Myocyte (in vitro differentiated cells): ENCODE measurements around the gene MRPS34. TPM values are rescaled to one million over a fixed set of nuclear protein-coding genes. Genes with fewer than 3 reads are reported as not detected.

Source experiments
- DNase-seq: peaks from one replicate; pipeline ENCODE4 v3.0.0-alpha.2; 2012; ENCODE audit warnings: low read depth
- microRNA-seq: library from miRNA; unstranded; fragments of <30 nt; microRNA quantifications from one replicate; pipeline ENCODE4, GENCODE V29; 2016
- total RNA-seq: library from RNA; depleted of rRNA; stranded (reverse); fragments of >200 nt; gene quantifications from 2 replicates; pipeline ENCODE4 v1.2.3, GENCODE V29; 2014

The MRPS34 gene
- total RNA-seq, 1 donor from 2014 or later, result 152 TPM

- no peak for DNase-seq
These were observed 41.3 kb downstream of the MRPS34 start for GRCh38 chr16:1731603-1732002.

DNA sequence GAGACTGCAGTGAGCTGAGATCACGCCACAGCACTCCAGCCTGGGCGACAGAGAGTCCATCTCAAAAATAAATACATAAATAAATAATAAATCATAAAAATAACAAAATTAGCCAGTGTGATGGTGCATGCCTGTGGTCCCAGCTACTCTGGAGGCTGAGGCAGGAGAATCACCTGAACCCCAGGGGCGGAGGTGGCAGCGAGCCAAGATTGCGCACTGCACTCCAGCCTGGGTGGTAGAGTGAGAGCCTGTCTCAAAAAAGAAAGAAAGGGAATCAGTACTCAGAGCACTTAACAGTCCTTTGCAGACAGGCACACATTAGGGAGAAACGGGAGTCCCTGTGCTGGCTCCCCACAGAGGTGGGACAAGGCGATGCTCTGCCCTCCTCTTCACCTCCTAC, 41.9 kb downstream of the MRPS34 start:
- DNase-seq, result no peak

- no peak for DNase-seq
These were observed 43.5 kb downstream of the MRPS34 start for GRCh38 chr16:1729445-1729844.

- no peak for DNase-seq
These were observed 43.9 kb downstream of the MRPS34 start for GRCh38 chr16:1729026-1729425.

DNA sequence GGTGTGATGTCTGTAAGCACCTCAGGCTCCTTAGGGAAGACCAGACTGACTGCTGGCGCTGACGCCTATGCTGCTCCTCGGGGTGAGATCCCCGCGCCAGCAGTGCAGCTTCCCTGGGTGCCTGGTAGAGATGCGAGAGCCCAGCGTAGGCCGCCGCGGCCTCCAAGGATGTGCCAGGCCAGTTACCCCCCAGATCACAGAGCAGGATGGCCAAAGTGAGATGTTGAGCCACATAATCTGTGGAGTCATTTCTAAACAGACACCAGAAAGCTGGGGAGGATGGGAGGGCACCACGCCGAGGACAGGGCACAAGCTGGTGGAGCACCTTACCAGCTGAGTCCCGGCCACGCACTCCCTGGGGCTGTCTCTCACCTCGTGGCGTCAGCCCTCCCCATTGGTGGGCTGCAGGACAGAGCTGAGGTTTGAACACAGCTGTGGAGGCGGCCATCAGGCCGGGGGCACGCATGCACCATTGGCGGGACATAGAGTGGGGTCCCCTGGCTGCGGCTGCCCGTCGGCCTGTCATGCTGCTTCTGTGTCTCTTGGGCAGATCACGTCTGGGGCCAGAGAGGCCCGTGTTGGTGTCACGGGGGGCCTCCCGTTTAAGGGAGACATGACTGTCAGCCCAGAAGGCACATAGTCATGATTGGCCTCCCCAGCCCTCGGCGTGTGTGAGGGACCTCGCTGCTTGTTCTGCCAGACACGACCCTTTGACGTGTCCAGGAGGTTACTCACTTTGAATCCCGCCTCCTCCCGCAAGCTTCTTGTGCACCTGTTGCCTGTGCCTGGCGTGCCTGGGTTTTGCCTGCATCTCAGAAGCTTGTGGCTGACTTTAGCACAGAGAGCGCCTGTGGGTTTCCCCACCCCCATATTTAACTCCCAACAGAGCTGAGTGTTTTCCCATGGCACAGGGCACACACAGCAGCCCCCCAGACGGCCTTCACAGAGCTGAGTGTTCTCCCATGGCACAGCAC, 45.0 kb downstream of the MRPS34 start:
- peak; percentile 74 for DNase-seq

DNA sequence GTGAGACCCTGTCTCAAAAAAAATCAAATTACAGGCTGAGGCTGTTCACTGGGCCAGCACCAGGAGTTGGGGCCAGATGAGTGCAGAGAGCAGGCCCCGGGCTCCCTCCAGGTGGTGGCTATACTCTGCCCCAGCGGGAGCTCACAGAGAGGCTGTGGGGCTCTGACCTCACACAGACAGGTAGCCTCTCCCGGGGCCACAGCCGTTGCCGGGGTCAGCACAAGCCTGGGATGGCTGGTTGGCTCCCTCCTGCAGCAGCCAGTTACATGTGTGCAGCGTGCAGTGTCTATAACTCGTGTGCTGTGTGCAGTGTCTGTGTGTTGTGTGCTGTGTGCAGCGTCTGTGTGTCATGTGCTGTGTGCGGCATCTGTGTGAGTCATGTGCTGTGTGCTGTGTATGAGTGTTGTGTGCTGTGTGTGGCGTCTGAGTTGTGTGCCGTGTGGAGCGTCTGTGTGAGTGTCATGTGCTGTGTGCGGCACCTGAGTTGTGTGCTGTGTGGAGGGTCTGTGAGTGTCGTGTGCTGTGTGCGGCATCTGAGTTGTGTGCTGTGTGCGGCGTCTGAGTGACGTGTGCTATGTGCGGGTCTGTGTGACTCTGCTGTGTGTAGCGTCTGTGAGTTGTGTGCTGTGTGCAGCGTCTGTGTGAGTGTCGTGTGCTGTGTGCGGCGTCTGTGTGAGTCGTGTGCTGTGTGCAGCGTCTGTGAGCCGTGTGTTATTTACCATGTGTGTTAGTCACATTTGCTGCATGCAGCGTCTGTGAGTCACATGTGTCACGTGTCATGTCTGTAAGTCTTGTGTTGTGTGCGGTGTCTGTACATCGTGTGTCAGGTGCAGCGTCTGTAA, 46.1 kb downstream of the MRPS34 start:
- DNase-seq, result no peak

DNA sequence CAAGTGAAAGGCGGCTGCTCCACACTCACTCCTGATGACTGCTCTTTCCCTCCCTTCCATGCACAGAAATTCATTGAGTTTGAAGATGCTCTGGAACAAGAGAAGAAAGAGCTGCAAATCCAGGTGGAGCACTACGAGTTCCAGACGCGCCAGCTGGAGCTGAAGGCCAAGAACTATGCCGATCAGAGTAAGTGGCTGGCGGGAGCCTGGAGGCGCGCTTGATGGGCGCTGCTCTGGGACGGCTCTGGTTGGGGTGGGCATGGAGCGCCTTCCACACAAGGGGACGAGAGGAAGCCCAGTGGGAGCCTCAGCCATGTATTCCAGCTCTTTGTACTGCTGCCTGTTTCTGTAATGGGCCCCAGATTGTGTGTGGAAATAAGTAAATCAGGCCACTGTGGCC, 48.4 kb downstream of the MRPS34 start:
- no peak for DNase-seq

- DNase-seq, result peak; percentile 62
These were observed 49.3 kb downstream of the MRPS34 start for GRCh38 chr16:1723450-1724147.

Small RNA genes within 50 kb of the gene (microRNA-seq; reads per million reads assigned to microRNA genes)
- 4.0 reads per million, percentile 16 among the genes with 10 or more reads in this experiment for gene MIR3177

Other genes with a start within 250 kb of the MRPS34 start
- 0.45 TPM in 1 of 2 replicates, not detected in the other for gene TMEM204, start 239.5 kb downstream of the MRPS34 start, total RNA-seq
- 12.8 and 16.7 TPM in 2 replicates for gene IFT140, start 161.1 kb downstream of the MRPS34 start, total RNA-seq
- 7.8 and 8.4 TPM in 2 replicates for gene CRAMP1, start 160.8 kb downstream of the MRPS34 start, total RNA-seq
- gene JPT2, start 94.9 kb downstream of the MRPS34 start, total RNA-seq, result 20.1 and 24.7 TPM in 2 replicates
- 90.3 and 108 TPM in 2 replicates for gene MAPK8IP3, start 66.9 kb downstream of the MRPS34 start, total RNA-seq
- gene NME3, start 1.6 kb downstream of the MRPS34 start, total RNA-seq, result 51.2 and 61.2 TPM in 2 replicates
- 15.0 and 17.2 TPM in 2 replicates for gene EME2, start 324 bp downstream of the MRPS34 start, total RNA-seq
- gene SPSB3, start 9.4 kb upstream of the MRPS34 start, total RNA-seq, result 27.0 and 39.6 TPM in 2 replicates
- 114 and 157 TPM in 2 replicates for gene NUBP2, start 9.8 kb upstream of the MRPS34 start, total RNA-seq
- not detected in 2 replicates for gene IGFALS, start 20.6 kb upstream of the MRPS34 start, total RNA-seq
- gene HAGH, start 53.7 kb upstream of the MRPS34 start, total RNA-seq, result 178 and 182 TPM in 2 replicates
- gene FAHD1, start 54.1 kb upstream of the MRPS34 start, total RNA-seq, result 48.6 and 53.2 TPM in 2 replicates
- gene MEIOB, start 99.0 kb upstream of the MRPS34 start, total RNA-seq, result not detected in 2 replicates
- not detected in 2 replicates for gene HS3ST6, start 145.3 kb upstream of the MRPS34 start, total RNA-seq
- 23.2 and 26.8 TPM in 2 replicates for gene MSRB1, start 170.1 kb upstream of the MRPS34 start, total RNA-seq
- gene RPL3L, start 181.6 kb upstream of the MRPS34 start, total RNA-seq, result 4.0 and 5.8 TPM in 2 replicates
- 206 and 226 TPM in 2 replicates for gene NDUFB10, start 186.4 kb upstream of the MRPS34 start, total RNA-seq
- gene RPS2, start 191.7 kb upstream of the MRPS34 start, total RNA-seq, result 1,943 and 2,126 TPM in 2 replicates
- 0.24 TPM in 1 of 2 replicates, not detected in the other for gene RNF151, start 193.7 kb upstream of the MRPS34 start, total RNA-seq
- gene TBL3, start 198.9 kb upstream of the MRPS34 start, total RNA-seq, result 46.8 and 66.4 TPM in 2 replicates
- 1.1 and 3.1 TPM in 2 replicates for gene NOXO1, start 208.3 kb upstream of the MRPS34 start, total RNA-seq
- 19.9 and 22.6 TPM in 2 replicates for gene GFER, start 211.1 kb upstream of the MRPS34 start, total RNA-seq
- 0.51 and 2.7 TPM in 2 replicates for gene SYNGR3, start 216.8 kb upstream of the MRPS34 start, total RNA-seq
- 33.5 and 50.3 TPM in 2 replicates for gene ZNF598, start 236.7 kb upstream of the MRPS34 start, total RNA-seq
- 0.29 and 0.83 TPM in 2 replicates for gene NPW, start 246.7 kb upstream of the MRPS34 start, total RNA-seq